A172 (cell line): Measurements from ENCODE around the gene TOM1. TPM values are rescaled to one million over a fixed set of nuclear protein-coding genes. Genes with fewer than 3 reads are reported as not detected.

ENCODE experiments used
- DNase-seq: peaks from one replicate; pipeline ENCODE4 v3.0.0-alpha.2; 2015; ENCODE audit warnings: low spot score
- total RNA-seq: library from RNA; depleted of rRNA; stranded (reverse); fragments of >200 nt; shearing (Covaris generic); gene quantifications from 2 replicates; pipeline ENCODE4 v1.2.3, GENCODE V29; 2014

TOM1 gene
- total RNA-seq, 1 experiment from 2014 or later: 24.0 TPM

DNA sequence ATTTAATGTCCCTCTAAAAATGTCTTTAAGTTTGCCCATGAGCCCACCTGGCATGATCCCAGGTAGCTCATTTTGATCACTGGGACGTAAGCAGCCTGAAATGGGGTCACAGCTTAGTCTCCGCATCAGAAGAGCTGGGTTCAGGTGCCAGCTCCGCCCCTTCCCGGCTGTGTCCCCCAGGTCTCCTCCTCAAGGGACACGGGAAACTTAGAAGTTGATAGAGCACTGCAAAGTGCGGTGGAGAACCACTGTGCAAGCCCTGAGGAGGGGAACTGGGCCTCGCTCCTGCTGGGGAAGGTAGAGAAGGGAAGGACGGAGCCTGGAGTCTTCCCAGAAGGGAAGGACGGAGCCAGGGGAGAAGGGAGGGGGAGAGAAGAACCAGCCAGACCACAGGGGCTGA lies 7.7 kb downstream of the TOM1 start:
- no peak for DNase-seq

DNA sequence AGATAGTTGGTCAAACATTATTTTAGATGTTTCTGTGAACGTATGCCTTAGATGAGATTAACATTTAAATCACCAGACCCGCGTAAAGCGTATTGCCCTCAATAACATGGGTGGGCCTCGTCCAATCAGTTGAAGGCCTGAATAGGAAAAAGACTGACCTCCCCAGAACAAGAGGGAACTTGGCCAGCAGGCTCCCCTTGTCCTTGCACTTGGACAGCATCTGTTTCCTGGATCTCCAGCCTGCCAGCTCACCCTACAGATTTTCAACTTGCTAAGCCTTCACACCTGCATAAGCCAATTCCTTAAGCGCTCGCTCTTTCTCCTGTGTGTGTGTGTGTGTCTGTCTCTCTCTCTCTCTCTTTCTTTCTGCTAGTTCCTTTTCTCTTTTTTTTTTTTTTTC lies 8.2 kb downstream of the TOM1 start:
- no peak for DNase-seq

DNA sequence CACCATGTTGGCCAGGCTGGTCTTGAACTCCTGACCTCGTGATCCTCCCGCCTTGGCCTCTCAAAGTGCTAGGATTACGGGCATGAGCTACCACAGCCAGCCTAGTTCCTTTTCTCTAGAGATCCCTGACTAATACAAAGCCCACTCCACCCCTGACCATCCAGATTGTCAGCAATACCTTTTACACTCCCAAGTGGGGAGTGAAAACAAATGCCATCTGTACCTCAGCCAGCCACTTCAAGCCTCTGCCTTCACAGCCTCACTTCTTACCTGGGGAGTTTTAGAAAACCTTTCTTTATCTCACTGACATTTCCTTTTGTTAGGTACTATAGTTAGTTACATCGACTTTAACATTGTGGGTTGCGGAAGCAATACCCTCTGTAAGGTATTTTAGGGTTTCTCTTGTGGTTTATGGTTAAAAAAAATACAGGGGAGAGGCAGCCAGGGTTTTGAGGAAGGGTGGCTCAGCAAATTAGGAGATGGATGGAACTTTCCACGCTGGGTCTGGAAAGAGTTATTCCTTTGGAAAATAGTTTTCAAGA lies 8.9 kb downstream of the TOM1 start:
- DNase-seq: no peak

DNA sequence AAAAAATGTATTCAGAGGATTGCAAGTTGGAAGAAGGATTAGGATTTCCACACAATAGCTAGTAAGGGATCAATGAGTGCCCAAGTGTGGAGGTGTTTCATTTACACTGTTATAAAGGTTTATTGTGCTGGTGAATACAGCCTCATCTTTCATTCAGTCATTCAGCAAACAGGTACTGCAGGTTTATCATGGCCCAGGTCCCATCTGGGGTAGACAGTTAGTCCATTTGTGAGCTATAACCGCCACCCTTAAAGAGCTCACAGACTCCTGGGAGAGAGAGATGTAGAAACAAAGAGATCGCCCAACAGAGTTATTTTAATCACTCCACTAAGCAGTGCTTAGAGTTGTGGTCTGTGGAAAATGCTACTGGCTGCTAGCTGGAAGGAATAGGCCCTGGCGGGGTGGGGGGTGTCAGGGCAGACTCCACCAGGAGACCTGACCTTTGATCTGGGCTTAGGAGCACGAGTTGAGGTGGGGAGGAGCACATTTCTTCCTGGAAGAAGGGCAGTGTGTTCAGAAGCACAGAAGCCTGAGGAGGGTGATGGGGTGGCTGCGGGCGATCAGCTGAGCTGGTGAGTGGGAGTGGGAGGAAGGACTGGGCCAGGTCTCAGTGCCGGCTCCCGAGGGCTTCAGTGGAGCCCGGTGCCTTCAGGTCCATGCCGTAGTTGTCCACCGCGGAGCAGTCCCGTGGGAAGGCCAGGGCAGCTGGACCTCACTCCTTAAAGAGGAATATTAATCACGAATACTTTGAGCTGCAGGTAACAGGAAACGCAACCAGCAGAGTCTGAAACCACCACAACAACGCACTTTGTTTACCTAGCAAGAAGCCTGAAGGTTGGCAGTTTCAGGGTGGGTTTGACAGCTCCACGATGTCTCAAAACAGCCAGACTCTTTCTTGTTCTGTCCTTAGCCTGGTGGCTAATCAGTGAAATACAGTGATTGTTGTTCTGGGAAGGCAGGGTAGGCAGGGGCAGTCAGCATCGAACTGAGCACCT lies 11.2 kb downstream of the TOM1 start:
- DNase-seq: no peak

DNA sequence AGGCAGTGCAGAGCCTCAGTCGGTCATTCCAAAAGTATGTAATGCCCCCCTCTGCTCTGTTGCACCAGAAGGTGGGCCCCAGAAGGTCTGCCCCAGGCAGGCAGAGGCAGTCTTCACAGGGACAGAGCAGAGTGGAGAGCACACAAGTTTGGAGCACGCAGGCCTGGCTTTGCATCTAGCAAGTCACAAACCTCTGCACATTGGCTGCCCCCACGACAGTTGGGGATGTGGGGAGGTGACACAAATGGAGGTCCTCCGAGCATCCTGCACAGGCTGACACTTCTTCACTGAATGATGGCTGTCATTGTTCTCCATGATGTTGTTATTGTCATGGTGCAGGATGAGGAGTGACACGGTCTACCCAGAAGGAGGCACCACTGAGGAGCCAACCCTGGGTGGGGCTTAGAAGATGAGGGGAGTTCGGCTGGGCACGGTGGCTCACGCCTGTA lies 11.9 kb downstream of the TOM1 start:
- no peak for DNase-seq

DNA sequence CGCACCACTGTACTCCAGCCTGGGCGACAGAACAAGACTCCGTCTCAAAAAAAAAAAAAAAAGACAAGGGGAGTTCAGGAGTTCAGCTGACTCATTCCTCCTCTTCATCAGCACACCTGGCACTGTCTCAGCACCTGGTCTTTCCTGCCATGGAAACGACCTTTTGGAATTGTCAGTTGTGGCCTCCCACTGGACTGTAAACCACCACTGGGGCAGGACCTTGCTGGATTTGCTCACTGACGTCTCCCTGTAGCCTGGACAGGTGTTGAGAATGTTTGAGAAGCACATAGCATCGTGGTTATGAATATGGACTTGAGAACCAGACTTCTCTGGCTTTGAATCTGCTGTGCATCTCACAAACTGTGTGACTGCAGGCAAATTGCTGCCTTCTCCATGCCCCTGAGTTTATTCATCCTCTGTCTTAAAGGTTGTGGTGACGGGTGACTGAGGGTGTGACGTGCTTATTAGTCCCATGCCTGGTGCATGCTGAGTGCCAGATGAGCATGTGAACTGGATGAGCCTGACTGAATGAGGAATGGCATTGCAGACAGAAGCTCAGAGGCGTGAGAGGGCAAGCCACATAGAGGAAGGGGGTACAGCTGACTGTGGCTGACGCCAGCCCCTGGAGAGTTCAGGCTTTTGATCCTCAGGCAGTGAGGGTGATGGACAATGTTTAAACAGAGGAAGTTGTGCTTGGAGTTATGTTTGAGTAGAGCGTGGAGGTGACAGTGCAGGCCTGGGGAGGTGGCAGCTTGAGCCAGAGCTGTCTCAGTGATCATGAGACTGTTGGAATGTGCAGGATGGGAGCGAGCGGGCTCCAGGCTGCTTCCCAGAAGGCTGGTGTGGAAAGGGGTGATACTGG lies 12.7 kb downstream of the TOM1 start:
- peak; percentile 67 for DNase-seq

DNA sequence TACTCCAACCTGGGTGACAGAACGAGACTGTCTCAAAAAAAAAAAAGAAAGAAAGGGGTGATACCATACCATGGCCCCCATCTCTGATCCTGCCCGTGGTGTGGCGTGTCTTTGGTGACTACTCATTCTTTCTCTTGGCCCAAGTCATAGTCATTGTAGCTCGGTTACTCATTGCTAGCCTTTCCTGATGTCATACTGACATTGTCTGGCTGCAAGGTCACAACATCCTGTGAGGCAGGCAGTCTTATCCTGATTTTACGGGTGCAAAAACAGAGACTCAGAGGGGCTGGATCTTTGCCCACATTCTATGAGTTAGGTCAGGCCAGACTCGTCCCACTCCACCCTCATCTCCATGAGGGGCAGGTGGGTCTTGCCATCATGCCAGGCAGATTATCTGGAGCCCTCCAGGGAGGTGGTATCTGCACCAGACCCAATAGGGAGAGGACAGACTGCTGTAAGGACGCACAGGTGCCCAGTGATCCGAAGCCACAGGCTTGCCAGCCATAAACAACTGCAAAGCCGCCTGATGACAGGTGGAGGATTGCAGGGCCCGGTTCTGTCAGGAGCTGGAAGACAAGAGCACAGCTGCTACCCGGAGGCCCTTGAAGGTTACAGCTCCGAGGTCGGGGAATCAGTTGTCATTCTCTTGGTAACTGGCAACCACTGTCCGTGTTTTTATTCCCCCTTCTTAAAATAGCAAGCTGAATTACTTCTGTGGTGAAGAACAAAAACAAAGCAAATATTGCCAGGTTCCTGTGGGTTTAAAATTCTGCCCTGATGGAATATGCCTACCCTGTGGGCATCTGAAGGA lies 13.8 kb downstream of the TOM1 start:
- DNase-seq: peak; percentile 87

DNA sequence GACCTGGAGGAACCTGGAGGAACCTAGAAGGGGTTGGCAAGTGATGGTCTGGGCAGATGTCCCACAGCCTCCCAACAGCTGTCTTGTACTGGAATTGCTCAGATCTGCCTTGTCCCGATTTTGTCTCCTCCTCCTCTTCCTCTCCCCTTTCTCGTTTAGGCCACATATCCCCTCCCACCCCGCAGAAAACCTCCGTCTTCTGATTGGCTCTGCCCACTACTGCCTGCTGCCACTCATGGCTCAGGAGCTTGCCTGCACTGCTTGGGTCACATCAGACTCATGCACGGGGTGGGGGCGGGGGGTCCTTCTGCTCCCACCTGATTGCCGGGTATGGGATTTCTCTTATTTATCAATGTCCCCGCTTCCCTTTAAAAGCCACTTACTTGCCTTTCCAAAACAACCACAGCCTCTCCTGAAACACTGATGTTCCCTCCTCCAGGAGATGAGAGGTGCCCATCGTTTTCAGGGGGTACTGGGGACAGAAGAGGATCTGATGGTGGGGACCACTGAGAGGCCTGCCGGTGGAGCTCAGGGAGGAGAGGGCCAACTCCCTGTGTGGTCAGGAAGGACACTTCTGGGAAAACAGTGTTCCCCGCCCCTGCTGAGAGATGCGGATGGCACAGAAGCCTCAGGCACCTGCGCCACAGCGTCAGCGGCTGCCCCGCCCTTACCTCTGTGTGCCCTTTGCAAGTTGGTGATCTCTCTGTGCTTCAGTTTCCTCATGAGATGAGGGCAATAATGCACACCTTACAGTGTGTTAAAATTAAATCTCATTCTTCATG lies 14.7 kb downstream of the TOM1 start:
- no peak for DNase-seq

DNA sequence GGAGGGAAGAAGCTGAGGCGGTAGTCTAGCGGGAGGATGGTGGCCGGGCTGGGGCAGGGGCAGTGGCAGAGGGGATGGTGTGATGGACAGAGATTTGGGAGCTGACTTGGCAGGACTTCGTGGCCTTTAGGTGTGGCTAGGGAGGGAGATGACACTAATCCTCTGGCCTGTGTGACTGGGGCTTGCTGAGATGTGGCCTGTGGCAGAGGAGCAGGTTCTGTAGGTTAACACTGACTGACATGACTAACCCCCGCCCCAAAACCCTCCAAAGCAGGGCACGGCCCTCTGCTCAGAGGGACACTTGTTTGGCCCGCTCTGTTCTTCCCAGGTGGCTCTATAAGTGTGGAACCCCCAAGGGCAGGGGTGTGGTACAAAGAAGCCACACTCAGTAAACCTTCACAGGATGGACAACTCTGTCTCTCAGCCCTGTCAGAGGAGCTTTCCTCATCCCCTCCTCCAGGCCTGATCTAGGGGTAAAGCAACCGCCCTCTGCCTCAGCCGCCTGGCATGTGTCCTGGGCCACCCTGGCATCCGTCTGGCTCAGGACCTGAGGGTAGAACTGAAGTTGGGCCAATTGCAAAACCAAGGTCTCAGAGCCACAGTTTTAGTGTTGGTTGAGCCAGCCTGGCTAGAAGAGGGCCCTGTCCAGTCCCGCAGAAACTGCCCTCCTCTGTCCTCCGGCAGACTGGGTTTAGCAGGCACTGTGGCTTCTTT lies 15.6 kb downstream of the TOM1 start:
- DNase-seq: no peak

DNA sequence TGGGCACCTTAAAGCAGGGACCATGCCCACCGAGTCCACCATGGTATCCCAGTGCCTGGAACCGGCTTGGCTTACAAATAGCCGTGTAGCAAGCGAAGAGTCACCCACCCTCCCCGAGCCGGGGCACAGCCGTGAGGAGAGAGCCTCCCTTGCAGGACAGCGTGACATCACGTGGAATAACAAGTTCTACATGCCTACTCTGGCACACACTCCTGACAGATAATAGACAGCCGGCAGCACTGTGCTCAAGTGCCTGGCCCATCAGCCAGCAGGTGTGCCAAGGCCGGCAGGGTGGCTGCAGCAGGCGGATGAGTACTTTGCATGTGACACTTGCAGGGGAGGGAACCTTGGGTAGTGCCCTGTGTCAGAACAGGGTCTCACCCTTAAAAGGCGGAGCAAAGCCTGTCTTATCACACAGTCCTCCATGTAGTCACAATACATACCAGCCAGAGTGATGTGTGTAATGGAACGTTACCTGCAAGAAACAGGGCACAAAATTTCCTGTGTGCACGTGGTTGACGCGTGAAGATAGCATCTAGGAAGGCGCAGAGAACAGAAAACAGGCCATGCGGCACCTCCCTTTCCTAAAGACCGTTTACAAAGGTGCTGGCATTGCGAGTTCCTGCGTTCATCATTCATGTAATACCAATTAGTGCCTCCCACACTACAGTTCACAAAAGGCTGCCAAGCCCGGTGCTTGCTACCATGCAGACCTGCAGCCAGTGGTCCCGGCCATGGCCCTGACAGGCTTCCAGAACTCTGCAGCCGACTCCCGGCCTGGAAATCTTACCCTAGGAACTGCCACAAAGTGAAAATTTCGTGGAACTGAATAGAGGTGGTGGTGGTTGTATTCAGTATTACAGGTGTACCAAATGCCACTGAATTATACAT lies 16.4 kb downstream of the TOM1 start:
- no peak for DNase-seq

DNA sequence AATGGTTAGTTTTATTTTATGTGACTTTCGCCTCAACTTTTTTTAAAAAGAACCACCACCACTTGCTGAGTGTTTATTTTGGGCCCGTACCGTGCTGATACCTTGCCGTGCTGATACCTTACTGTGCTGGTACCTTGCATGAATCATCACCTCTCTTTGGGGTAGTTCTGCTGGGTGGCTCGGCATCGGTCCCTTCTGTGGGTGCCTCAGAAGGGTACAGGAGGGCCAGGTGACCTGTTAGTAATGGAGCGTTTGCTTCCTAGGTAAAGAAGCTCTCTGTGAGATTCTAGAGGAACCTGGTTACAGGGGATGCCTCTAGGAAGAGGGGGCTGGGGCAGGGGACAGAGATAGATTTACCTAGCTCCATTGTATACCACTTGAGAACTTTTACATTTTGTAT lies 17.1 kb downstream of the TOM1 start:
- no peak for DNase-seq

DNA sequence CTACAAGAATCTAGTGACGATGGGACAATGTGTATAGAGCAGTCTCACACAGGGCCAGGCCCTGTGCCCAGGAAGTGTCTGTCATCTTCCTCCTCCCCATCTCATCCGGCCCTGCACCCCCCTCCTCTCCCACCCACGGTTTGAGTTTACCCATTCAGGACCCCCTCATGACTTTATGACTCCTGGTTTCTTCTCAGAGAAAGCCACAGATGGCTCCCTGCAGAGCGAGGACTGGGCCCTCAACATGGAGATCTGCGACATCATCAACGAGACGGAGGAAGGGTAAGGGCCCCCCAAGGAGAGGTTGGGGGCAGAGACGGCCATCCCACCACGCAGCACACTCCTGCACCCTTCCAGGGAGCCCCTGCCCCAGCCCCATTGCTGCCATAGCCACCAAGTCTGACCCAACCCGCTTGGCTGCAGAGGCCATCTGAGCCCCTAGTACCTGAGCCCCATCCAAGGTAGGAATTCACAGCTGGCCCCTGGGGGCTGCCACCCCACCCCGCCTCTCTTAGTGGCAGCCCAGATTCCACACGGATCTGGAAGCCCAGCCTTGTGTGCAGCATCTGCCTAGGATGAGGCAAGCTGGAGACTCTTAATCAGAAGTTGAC lies 18.1 kb downstream of the TOM1 start:
- no peak for DNase-seq

DNA sequence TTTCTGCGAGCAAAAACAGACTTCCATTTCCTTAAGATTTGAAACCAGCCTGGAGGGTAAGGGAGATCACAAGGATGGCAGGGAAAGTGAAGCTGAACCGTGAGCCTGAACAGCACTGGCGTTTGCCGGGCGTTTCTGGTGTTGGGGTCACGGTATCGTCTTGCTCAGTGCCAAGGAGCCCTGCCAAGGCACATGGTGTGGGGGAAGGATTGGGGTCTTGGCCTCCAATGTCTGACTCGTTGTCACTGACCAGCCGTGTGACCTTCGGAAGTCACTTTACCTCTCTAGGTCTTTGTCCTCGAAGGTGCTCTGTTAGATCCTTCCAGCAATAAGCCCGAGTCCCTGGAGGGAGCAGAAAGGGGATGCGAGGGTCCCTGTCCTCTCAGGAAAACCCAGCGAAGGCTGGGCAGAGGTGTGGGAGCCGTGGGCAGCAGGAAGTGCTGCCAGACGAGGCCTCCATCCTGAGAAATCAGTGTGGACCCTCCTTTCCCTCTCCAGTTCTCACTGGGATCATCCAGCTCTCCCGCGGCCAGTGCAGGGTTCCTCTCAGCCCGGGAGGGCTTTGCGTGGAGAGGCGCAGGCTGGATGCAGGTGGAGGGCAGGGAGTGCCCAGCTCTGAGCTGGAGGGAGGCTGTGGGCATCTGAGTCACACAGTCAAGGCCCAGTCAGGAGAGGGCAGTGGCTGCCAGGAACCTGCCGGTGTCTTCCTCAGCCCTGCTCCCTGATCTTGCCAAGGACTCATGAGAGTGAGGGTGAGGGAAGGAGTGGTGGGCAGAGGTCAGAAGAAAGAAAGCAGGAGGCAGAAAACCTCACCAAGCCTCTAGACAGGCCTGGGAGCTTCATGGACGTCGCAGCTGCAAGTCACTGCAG lies 18.9 kb downstream of the TOM1 start:
- no peak for DNase-seq

DNA sequence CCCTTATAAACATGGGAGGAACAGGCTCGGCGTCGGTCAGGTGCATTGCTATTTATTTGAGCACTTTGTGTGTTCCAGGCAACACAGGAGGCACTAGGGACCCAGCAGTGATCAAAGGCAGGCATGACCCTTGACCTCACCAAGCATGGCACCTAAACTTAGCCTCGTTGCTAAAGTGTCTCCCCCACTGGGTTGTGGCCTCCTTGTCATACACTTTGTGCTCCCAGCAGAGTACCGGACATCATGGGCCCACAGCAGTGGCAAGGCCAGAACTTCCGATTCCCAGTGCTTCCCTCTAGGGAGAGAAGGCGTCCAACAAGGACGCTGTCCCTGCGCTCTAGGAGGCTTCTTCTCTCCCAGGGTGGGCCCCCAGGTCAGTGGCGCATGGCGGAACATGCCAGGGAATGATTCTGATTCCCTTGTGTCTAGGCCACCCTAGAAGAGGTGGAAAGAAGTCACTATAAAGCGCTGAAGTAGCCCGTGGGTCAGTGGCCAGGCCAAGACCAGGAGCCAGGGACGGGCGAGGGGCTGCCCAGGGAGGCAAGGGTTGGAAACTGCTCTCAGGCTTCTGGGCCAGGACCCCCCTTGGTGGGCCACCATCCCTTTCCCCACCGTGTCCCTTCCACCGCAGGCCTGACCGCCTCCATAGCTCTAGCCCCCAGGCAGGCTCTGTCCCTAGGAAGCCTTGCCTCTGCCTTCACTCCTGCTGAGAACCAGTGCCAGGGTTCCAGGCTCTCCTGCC lies 19.7 kb downstream of the TOM1 start:
- DNase-seq: no peak

DNA sequence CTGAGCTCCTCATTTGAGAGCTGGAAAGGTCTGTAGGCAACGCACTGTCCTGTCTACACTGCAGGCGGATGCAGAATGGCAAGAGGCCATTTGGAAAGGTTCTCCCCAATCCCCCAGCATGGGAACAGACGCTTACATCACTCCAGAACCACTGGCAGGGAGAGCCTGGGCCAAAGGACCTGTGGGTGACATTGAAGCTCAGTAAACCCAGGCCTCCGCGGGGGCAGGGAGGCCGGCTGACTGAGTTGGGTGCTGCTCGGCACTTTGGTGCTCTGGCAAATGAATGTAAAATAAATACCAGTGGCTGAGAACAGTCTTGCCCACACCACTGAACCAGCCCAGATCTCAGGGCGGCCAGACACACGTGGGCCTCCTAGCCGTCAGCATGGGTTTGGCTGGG lies 22.4 kb downstream of the TOM1 start:
- DNase-seq: no peak

DNA sequence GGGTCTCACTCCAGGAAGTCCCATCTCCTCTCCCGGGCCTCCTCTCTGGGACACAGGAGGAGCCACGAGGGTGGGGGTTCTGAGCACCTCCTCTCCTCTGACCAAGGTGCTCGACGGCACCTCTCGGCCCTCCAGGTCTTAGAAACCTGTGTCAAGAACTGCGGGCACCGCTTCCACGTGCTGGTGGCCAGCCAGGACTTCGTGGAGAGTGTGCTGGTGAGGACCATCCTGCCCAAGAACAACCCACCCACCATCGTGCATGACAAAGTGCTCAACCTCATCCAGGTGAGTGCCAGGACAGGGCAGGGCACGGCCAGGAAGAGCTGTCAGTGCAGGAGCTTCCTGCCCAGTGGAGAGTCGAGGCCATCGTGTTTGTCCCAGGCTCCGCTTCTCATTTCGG lies 23.2 kb downstream of the TOM1 start:
- no peak for DNase-seq

DNA sequence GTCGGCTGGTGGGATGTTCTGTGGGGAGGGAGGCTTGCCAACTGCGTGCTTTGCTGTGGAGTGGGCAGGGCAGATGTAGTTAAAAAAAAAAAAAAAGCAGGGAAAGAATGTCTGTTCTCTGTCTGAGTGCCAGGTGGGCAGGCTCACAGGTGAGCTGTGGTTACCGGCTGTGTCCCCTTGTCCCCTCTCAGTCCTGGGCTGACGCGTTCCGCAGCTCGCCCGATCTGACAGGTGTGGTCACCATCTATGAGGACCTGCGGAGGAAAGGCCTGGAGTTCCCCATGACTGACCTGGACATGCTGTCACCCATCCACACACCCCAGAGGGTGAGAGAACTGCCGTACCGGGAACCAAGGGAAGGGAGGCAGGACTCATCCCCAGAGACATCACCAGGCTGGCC lies 23.6 kb downstream of the TOM1 start:
- no peak for DNase-seq
